Fibroblast of the conjunctiva (primary cell): ENCODE measurements around the gene NPR2.
A peak's percentile ranks its signal among the peaks of the same experiment; 100 is the strongest.

Experiments used
- DNase-seq: peaks from one replicate; pipeline ENCODE4 v3.0.0-alpha.2; 2010; ENCODE audit warnings: low read depth

Gene NPR2

GRCh38 chr9:35763803-35764202 lies 27.6 kb upstream of the NPR2 start:
- no peak for DNase-seq

- no peak for DNase-seq
Observed at GRCh38 chr9:35766997-35767396, 24.4 kb upstream of the NPR2 start.

GRCh38 chr9:35767458-35767857 lies 23.9 kb upstream of the NPR2 start:
- DNase-seq: no peak

GRCh38 chr9:35769763-35770162 lies 21.6 kb upstream of the NPR2 start:
- DNase-seq: no peak

GRCh38 chr9:35771075-35771433 lies 20.3 kb upstream of the NPR2 start:
- DNase-seq: no peak

GRCh38 chr9:35771534-35771933 lies 19.9 kb upstream of the NPR2 start:
- DNase-seq: no peak

- DNase-seq: no peak
Observed at GRCh38 chr9:35771943-35772342, 19.4 kb upstream of the NPR2 start.

- no peak for DNase-seq
Observed at GRCh38 chr9:35774907-35775635, 16.3 kb upstream of the NPR2 start.

- no peak for DNase-seq
Observed at GRCh38 chr9:35776018-35776417, 15.4 kb upstream of the NPR2 start.

GRCh38 chr9:35778496-35778895 lies 12.9 kb upstream of the NPR2 start:
- no peak for DNase-seq

- DNase-seq: no peak
Observed at GRCh38 chr9:35781066-35781465, 10.3 kb upstream of the NPR2 start.

- no peak for DNase-seq
Observed at GRCh38 chr9:35783418-35783817, 8.0 kb upstream of the NPR2 start.

GRCh38 chr9:35789541-35789940 lies 1.9 kb upstream of the NPR2 start:
- DNase-seq: no peak

- DNase-seq: no peak
Observed at GRCh38 chr9:35790025-35790384, 1.4 kb upstream of the NPR2 start.

GRCh38 chr9:35790385-35791296 lies 750 bp upstream of the NPR2 start:
- DNase-seq: peak; percentile 86

GRCh38 chr9:35792024-35792813 lies 828 bp downstream of the NPR2 start:
- no peak for DNase-seq

- no peak for DNase-seq
Observed at GRCh38 chr9:35792826-35793225, 1.4 kb downstream of the NPR2 start.

GRCh38 chr9:35793461-35793860 lies 2.1 kb downstream of the NPR2 start:
- no peak for DNase-seq

GRCh38 chr9:35795695-35796094 lies 4.3 kb downstream of the NPR2 start:
- DNase-seq: no peak

GRCh38 chr9:35797311-35798109 lies 6.1 kb downstream of the NPR2 start:
- DNase-seq: no peak

GRCh38 chr9:35798658-35799374 lies 7.4 kb downstream of the NPR2 start:
- DNase-seq: no peak
